ENCODE data around the gene SUFU.
"Not testable (repeated sequence)": the region's sequence is repeated elsewhere in the genome, so short reads cannot be mapped to it uniquely, and the experiment has no call there.

DNA sequence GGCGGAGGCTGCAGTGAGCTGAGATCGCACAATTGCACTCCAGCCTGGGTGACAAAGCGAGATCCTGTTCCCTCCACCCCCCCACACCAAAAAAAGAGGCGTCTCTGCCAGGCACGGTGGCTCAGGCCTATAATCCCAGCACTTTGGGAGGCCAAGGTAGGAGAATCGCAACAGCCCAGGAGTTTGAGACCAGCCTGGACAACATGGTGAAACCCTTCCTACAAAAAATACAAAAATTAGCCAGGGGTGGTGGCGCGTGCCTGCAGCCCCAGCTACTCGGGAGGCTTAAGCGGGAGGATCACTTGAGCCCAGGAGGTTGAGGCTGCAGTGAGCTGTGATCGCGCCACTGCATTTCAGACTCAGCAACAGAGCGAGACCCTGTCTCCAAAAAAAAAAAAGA lies 3.1 kb upstream of the SUFU start:
- not testable (repeated sequence) for TF ChIP-seq CTCF, EP300 (IDR thresholded peaks at IDR 0.05)
